ENCODE data around the gene CRIP1.
A peak's percentile ranks its signal among the peaks of the same experiment; 100 is the strongest.

Gene CRIP1

GRCh38 chr14:105527381-105527825, 40.7 kb downstream of the CRIP1 start:
- no peaks in the 10 kb centered on the region for H3K9me2 ChIP-seq (ENCODE audit: low read depth, low read length)
- no peaks in the 10 kb centered on the region for H3K9me3 ChIP-seq (ENCODE audit: low read length)
- H3K79me2 ChIP-seq (ENCODE audit: insufficient read depth, low read length) = no peaks in the 10 kb centered on the region
- TF ChIP-seq CTCF (IDR thresholded peaks at IDR 0.05; ENCODE audit: low read length) = no peak
- no peak for TF ChIP-seq EZH2 (IDR thresholded peaks at IDR 0.05; ENCODE audit: borderline replicate concordance, low read length)
- H3K27ac ChIP-seq (ENCODE audit: low read depth, low read length, poor library complexity, severe bottlenecking) = no peak overlapping the region
- no peaks in the 10 kb centered on the region for H3K36me3 ChIP-seq (ENCODE audit: insufficient read depth, low read length)
- H3K27me3 ChIP-seq (ENCODE audit: insufficient read depth, low read length) = no peaks in the 10 kb centered on the region; the same call in 1 of the 2 replicates
- peak overlapping the region; percentile 82; the same call in 1 of the 2 replicates for H3K9ac ChIP-seq (ENCODE audit: low read length)
- no peak overlapping the region for H2AFZ ChIP-seq (ENCODE audit: low read length)
- peaks cover 32% of the 10 kb centered on the region for H3K4me1 ChIP-seq (ENCODE audit: insufficient read depth, low read length, severe bottlenecking)
- H3K4me3 ChIP-seq (ENCODE audit: low read depth, low read length, poor library complexity, severe bottlenecking) = peak overlapping the region; percentile 68
- peak overlapping the region; percentile 95 for H3K4me2 ChIP-seq (ENCODE audit: low read length)
- H4K20me1 ChIP-seq (ENCODE audit: insufficient read depth, low read length) = no peaks in the 10 kb centered on the region
- H3F3A ChIP-seq (ENCODE audit: insufficient read depth, low read length) = peaks cover 3% of the 10 kb centered on the region; the same call in 1 of the 2 replicates

GRCh38 chr14:105527826-105528585, 41.3 kb downstream of the CRIP1 start:
- peak overlapping the region; percentile 83; the same call in 1 of the 2 replicates for H2AFZ ChIP-seq (ENCODE audit: low read length)
- H3K4me1 ChIP-seq (ENCODE audit: insufficient read depth, low read length, severe bottlenecking) = peaks cover 32% of the 10 kb centered on the region
- H3F3A ChIP-seq (ENCODE audit: insufficient read depth, low read length) = peaks cover 3% of the 10 kb centered on the region; the same call in 1 of the 2 replicates
- H3K9ac ChIP-seq (ENCODE audit: low read length) = peak overlapping the region; percentile 82
- H3K27ac ChIP-seq (ENCODE audit: low read depth, low read length, poor library complexity, severe bottlenecking) = no peak overlapping the region
- H3K36me3 ChIP-seq (ENCODE audit: insufficient read depth, low read length) = no peaks in the 10 kb centered on the region
- peak overlapping the region; percentile 95 for H3K4me2 ChIP-seq (ENCODE audit: low read length)
- peaks cover under 1% of the 10 kb centered on the region; the same call in 1 of the 2 replicates for H3K27me3 ChIP-seq (ENCODE audit: insufficient read depth, low read length)
- no peaks in the 10 kb centered on the region for H4K20me1 ChIP-seq (ENCODE audit: insufficient read depth, low read length)
- peak; percentile 91 for TF ChIP-seq CTCF (IDR thresholded peaks at IDR 0.05; ENCODE audit: low read length)
- TF ChIP-seq EZH2 (IDR thresholded peaks at IDR 0.05; ENCODE audit: borderline replicate concordance, low read length) = no peak
- no peaks in the 10 kb centered on the region for H3K9me3 ChIP-seq (ENCODE audit: low read length)
- no peaks in the 10 kb centered on the region for H3K9me2 ChIP-seq (ENCODE audit: low read depth, low read length)
- H3K4me3 ChIP-seq (ENCODE audit: low read depth, low read length, poor library complexity, severe bottlenecking) = peak overlapping the region; percentile 68
- H3K79me2 ChIP-seq (ENCODE audit: insufficient read depth, low read length) = no peaks in the 10 kb centered on the region

- Histone ChIP-seq H2AFZ (ENCODE audit: low read length) (no peak overlapping the region), H3K79me2 (ENCODE audit: insufficient read depth, low read length) (no peaks in the 10 kb centered on the region), H3F3A (ENCODE audit: insufficient read depth, low read length) (peaks cover 3% of the 10 kb centered on the region; the same call in 1 of the 2 replicates), H3K4me3 (ENCODE audit: low read depth, low read length, poor library complexity, severe bottlenecking) (peak overlapping the region; percentile 68), H3K9ac (ENCODE audit: low read length) (peak overlapping the region; percentile 8; the same call in 1 of the 2 replicates), H3K9me3 (ENCODE audit: low read length) (no peaks in the 10 kb centered on the region), H3K27ac (ENCODE audit: low read depth, low read length, poor library complexity, severe bottlenecking) (no peak overlapping the region), H3K4me1 (ENCODE audit: insufficient read depth, low read length, severe bottlenecking) (peaks cover 32% of the 10 kb centered on the region), H3K9me2 (ENCODE audit: low read depth, low read length) (no peaks in the 10 kb centered on the region), H4K20me1 (ENCODE audit: insufficient read depth, low read length) (no peaks in the 10 kb centered on the region), H3K27me3 (ENCODE audit: insufficient read depth, low read length) (peaks cover 8% of the 10 kb centered on the region), H3K4me2 (ENCODE audit: low read length) (peak overlapping the region; percentile 95), H3K36me3 (ENCODE audit: insufficient read depth, low read length) (no peaks in the 10 kb centered on the region)
- TF ChIP-seq EZH2 (IDR thresholded peaks at IDR 0.05; ENCODE audit: borderline replicate concordance, low read length) = no peak
- no peak for TF ChIP-seq CTCF (IDR thresholded peaks at IDR 0.05; ENCODE audit: low read length)
These were observed 42.1 kb downstream of the CRIP1 start for GRCh38 chr14:105528586-105529318.
